Glutamatergic neuron (in vitro differentiated cells): ENCODE data around the gene FGFR1OP2. TPM values are rescaled to one million over a fixed set of nuclear protein-coding genes. Genes with fewer than 3 reads are reported as not detected.

Experiments used
- DNase-seq: peaks from one replicate; pipeline ENCODE4 v3.0.0; 2022
- H3K27ac Mint-ChIP-seq: one replicate; pipeline ENCODE4 v1.8.0; 2020; ENCODE audit warnings: mild to moderate bottlenecking, mixed read lengths, inconsistent platforms; ENCODE audit not compliant: unreplicated experiment
- H3K27me3 Mint-ChIP-seq: one replicate; pipeline ENCODE4 v1.8.0; 2020; ENCODE audit warnings: mild to moderate bottlenecking, moderate library complexity, mixed read lengths, inconsistent platforms; ENCODE audit not compliant: unreplicated experiment
- H3K36me3 Mint-ChIP-seq: one replicate; pipeline ENCODE4 v1.8.0; 2020; ENCODE audit warnings: mild to moderate bottlenecking, mixed read lengths, inconsistent platforms; ENCODE audit not compliant: unreplicated experiment
- H3K4me1 Mint-ChIP-seq: one replicate; pipeline ENCODE4 v1.8.0; 2020; ENCODE audit warnings: mild to moderate bottlenecking, low read depth, mixed read lengths, inconsistent platforms; ENCODE audit not compliant: unreplicated experiment
- H3K4me3 Mint-ChIP-seq: one replicate; pipeline ENCODE4 v1.8.0; 2020; ENCODE audit warnings: mild to moderate bottlenecking, mixed read lengths, inconsistent platforms; ENCODE audit not compliant: unreplicated experiment
- H3K9me3 Mint-ChIP-seq: one replicate; pipeline ENCODE4 v1.8.0; 2020; ENCODE audit warnings: mild to moderate bottlenecking, moderate library complexity, mixed read lengths, inconsistent platforms; ENCODE audit not compliant: unreplicated experiment
- CTCF ChIP-seq: fragments of 200-600 bp; sonication (generic); IDR thresholded peaks from one replicate; pipeline ENCODE4 v1.5.0; 2021; ENCODE audit not compliant: partially characterized antibody, unreplicated experiment
- total RNA-seq: library from RNA; stranded (reverse); fragmentation: NEBNext Ultra II Directional; extraction: Animal tissue kit (Norgen Biotek cat#: 25700); gene quantifications from one replicate; pipeline ENCODE4 v1.2.1, GENCODE V29; 2021; ENCODE audit not compliant: unreplicated experiment

Gene FGFR1OP2
- total RNA-seq, 1 donor from 2014 or later: 22.1 TPM

GRCh38 chr12:26989873-26990272 lies 51.6 kb downstream of the FGFR1OP2 start:
- Mint-ChIP-seq H3K4me1 (no peaks in the 10 kb centered on the region), H3K27me3 (no peaks in the 10 kb centered on the region), H3K27ac (no peak overlapping the region), H3K9me3 (peaks cover 3% of the 10 kb centered on the region), H3K4me3 (no peak overlapping the region), H3K36me3 (peaks cover 7% of the 10 kb centered on the region)
- DNase-seq: no peak
- no peak for TF ChIP-seq CTCF

GRCh38 chr12:26991826-26992225 lies 53.6 kb downstream of the FGFR1OP2 start:
- no peak for DNase-seq
- no peaks in the 10 kb centered on the region for H3K4me1 Mint-ChIP-seq
- H3K4me3 Mint-ChIP-seq: no peak overlapping the region
- H3K27me3 Mint-ChIP-seq: no peaks in the 10 kb centered on the region
- no peak for TF ChIP-seq CTCF
- H3K36me3 Mint-ChIP-seq: no peaks in the 10 kb centered on the region
- H3K27ac Mint-ChIP-seq: no peak overlapping the region
- peaks cover 3% of the 10 kb centered on the region for H3K9me3 Mint-ChIP-seq

- Mint-ChIP-seq H3K9me3 (no peaks in the 10 kb centered on the region), H3K36me3 (no peaks in the 10 kb centered on the region), H3K4me1 (no peaks in the 10 kb centered on the region), H3K27me3 (peaks cover 1% of the 10 kb centered on the region), H3K4me3 (no peak overlapping the region), H3K27ac (no peak overlapping the region)
- no peak for DNase-seq
- TF ChIP-seq CTCF: no peak
These were observed 55.8 kb downstream of the FGFR1OP2 start for GRCh38 chr12:26994109-26994508.

- Mint-ChIP-seq H3K27ac (no peak overlapping the region), H3K4me1 (no peaks in the 10 kb centered on the region), H3K27me3 (peaks cover 1% of the 10 kb centered on the region), H3K4me3 (no peak overlapping the region), H3K9me3 (no peaks in the 10 kb centered on the region), H3K36me3 (no peaks in the 10 kb centered on the region)
- no peak for DNase-seq
- no peak for TF ChIP-seq CTCF
These were observed 57.4 kb downstream of the FGFR1OP2 start for GRCh38 chr12:26995706-26996105.

- Mint-ChIP-seq H3K27ac (no peak overlapping the region), H3K36me3 (no peaks in the 10 kb centered on the region), H3K4me1 (no peaks in the 10 kb centered on the region), H3K9me3 (no peaks in the 10 kb centered on the region), H3K27me3 (peaks cover 1% of the 10 kb centered on the region), H3K4me3 (no peak overlapping the region)
- DNase-seq: no peak
- no peak for TF ChIP-seq CTCF
These were observed 58.7 kb downstream of the FGFR1OP2 start for GRCh38 chr12:26997003-26997402.
